Measurements from ENCODE around the gene FEN1.
A peak's percentile ranks its signal among the peaks of the same experiment; 100 is the strongest.

FEN1 gene

DNA sequence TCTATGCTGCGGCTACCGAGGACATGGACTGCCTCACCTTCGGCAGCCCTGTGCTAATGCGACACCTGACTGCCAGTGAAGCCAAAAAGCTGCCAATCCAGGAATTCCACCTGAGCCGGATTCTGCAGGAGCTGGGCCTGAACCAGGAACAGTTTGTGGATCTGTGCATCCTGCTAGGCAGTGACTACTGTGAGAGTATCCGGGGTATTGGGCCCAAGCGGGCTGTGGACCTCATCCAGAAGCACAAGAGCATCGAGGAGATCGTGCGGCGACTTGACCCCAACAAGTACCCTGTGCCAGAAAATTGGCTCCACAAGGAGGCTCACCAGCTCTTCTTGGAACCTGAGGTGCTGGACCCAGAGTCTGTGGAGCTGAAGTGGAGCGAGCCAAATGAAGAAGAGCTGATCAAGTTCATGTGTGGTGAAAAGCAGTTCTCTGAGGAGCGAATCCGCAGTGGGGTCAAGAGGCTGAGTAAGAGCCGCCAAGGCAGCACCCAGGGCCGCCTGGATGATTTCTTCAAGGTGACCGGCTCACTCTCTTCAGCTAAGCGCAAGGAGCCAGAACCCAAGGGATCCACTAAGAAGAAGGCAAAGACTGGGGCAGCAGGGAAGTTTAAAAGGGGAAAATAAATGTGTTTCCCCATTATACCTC lies 3.3 kb downstream of the FEN1 start:
- no peak for DNase-seq

- no peak for DNase-seq
Observed at GRCh38 chr11:61797263-61797944, 4.7 kb downstream of the FEN1 start.

DNA sequence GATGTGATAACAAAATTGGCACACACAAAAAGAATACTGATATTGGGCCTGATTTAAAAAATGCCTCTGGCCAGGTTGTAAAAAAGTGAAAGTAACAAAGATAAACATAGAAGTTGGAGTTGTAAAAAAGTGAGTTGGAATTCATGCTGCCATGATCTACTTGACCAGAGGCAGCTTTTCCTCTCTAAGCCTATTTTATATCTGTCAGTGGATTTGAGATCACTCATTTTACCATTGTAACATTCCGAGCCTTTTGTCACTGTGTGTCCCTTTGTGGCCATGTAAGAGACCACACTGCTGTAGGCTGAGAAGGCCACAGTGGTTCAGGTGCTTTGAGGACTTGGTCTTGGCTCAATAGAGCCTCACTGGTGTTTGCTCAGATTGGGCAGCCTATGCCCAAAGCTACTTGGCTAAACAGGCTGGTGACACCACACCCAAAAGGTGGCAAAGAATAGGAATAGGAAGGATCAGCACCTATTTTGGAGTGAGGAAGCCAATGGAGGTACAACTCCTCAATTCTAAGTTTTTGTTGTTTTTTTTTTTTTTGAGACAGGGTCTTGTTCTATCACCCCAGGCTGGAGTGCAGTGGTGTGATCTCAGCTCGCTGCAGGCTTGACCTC lies 7.1 kb downstream of the FEN1 start:
- DNase-seq: no peak

GRCh38 chr11:61800331-61801281 lies 7.9 kb downstream of the FEN1 start:
- DNase-seq: no peak

GRCh38 chr11:61802605-61803004 lies 9.9 kb downstream of the FEN1 start:
- DNase-seq: no peak

GRCh38 chr11:61803889-61804647 lies 11.4 kb downstream of the FEN1 start:
- DNase-seq: no peak

DNA sequence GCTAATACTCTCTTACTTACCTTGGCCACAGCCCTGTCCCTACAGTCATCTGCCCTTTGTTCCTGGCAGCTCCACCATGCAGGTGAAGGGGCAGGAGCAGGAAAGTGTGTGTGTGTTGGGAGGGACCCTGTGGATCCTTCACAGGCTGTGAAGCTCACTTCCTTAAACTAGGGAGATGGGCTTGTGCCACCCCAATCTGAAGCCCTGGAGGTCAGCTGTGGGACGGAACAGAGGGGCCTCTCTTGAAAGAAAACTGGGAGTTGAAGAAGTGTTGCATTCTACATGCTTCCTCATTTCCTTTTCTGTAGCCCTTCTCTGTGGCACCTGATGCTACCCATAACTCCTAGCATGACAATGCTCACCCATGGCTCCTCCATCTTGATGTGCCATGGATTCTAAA lies 12.4 kb downstream of the FEN1 start:
- DNase-seq: no peak

DNA sequence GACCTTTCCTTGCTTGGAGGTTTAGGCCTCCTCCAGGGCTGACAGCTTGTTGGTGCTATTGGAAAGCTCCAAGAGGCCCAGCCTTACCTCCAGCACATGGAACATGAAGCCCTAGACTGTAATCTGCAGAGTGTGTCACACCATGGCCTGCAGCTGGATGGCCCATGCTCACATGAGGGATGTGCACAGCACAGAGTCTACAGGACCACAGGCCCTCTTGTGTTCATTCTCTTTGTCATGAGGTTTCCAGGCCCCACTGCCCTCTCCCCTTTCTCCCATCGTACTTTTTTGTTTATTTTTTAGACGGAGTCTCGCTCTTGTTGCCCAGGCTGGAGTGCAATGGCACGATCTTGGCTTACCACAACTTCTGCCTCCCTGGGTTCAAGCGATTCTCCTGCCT lies 14.1 kb downstream of the FEN1 start:
- DNase-seq: no peak

DNA sequence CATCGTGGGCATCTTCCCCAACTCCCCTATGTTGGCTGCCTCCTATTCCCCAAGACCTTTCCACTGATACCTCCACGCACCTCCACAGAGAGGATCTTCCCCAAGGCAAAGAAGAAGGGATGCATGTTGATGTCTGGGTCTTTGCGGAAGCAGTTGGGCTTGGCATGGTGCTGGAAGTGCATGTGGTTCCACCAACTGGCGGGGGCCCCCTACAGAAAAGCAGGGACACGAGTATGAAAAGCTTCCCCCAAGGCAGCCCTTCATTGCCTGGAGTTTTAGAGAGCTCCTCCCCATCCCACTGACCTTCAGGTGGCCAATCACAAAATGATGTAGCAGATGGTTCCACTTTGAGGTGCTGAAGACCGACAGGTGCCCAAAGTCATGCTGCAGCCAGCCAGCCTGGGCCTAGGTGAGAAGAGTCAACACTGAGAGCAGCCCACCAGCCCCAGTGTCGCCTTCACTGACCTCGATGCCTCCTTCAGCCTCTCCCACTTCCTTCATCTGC lies 18.0 kb downstream of the FEN1 start:
- no peak for DNase-seq

DNA sequence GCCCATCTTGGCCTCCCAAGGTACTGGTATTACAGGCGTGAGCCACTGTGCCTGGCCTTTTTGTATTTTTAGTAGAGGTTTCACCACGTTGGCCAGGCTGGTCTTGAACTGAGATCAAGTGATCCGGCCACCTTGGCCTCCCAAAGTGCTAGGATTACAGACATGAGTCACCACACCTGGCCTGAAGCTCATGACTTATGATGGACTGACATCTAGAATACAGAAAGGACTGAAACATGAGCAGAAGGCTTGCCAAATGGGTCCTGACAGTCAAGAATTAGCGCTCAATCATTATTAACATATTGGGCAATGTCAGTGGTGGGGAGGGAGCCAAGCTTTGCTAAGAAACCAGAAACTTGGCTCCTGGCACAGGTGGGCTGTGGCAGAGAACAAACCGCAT lies 19.1 kb downstream of the FEN1 start:
- no peak for DNase-seq

- no peak for DNase-seq
Observed at GRCh38 chr11:61812736-61813411, 20.2 kb downstream of the FEN1 start.

DNA sequence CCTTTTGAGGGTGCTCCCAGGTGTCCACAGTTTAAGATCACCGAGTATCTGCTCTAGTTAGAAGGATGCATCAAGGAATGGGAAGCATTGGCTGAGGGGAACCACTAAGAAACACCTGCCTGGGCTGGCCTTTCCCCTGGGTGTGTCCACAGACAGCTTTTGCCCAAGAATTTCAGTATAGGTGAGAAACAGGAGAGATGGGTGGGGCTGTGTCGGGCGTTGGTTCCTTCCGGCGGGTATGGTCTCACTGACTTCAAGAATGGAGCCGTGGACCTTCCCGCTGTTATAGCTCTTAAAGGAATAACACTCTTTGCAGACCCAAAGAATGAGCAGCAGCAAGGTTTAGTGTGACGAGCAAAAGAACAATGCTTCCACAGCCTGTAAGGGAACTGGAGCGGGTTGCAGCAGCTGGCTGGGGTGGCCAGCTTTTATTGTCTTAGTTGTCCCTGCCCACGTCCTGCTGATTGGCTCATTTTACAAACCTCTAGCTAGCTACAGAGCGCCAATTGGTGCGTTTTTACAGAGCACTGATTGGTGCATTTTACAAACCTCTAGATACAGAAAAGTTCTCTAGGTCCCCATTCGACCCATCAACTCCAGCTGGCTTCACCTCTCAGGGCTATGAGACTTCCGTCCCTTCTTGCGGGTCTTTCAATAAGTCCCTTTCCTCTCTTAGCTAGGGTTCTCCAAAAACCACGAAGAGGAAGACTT lies 21.7 kb downstream of the FEN1 start:
- no peak for DNase-seq

DNA sequence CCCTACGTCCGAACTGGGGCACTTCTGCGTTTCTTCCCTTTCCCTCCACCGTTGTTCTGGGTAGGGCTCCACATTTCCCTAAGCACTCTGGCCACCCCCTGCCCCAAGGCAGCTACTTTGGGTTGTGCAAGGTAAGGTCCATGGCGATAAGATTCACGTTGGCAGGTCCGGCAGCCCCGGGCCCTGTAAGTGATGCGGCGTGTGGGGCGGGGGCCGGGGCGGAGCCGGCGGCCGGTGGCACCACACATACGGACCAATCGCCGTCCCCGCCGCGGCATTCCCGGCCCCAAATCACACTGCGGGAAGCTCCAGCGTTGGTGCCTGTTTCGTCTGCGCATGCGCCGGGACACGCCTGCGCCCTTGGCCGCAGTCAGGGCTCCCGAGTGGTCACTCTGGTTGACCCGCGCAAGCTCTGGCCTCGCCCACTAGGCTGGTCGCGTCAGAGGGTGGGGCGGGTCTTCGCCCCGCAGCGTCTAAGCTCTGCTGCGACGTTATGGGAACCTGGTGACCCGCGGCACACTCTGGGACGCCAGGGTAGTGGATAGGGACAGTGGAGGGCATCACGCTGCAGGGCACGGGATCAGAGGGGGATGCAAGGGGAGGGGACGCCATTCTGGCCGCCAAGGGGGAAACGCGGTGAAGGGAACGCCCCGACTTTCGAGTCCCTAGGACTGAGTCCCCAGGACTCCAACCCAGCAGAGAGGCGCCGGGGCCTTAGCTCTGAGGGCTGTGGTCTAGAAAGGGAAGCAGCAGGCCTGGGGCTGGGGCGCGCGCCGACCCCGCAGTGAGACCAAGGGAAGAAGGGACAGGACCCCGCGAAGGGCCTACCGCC lies 22.5 kb downstream of the FEN1 start:
- DNase-seq: peak; percentile 80

- peak; percentile 83 for DNase-seq
Observed at GRCh38 chr11:61815790-61816735, 23.4 kb downstream of the FEN1 start.

DNA sequence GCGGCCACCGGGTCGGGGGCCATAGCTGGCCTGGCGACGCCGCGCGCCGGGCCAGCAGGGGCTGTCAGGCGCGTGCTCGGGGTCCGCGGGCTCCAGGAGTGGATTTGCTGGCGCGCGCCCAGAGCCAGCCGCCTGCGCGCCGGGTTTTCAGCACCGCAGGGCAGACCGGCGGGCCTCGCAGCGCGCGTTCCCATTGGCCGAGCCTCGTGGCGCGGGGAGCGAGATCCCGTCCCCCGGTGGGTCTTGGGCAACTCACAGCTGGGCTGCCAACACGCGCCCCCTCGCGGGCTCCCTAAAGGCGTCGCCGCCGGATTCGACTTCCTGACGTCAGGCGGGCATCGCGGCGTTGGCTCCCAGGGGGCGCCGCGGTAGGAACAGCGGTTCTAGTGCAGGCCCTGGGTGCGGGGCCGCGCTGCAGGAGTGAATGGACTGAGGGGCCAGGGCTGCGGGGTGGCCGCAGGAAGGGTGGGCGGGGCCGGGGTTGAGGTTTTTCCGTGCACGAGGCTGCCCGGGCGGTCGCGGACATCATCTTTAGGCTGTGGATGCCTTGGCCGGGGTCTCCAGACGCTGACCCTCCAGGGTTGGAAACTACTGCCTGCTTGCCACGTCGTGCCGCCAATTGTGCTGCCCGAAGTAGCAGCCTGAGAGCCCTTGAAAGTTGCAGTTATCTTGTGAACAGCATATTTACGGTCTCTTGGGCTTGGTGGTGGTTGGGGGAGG lies 24.2 kb downstream of the FEN1 start, which contains the start of gene FADS1:
FADS1 (minus strand) TSS at position 268 of the 720 bp plus-strand sequence; CDS start at position 194, 74 bp downstream.
- DNase-seq: peak; percentile 90

DNA sequence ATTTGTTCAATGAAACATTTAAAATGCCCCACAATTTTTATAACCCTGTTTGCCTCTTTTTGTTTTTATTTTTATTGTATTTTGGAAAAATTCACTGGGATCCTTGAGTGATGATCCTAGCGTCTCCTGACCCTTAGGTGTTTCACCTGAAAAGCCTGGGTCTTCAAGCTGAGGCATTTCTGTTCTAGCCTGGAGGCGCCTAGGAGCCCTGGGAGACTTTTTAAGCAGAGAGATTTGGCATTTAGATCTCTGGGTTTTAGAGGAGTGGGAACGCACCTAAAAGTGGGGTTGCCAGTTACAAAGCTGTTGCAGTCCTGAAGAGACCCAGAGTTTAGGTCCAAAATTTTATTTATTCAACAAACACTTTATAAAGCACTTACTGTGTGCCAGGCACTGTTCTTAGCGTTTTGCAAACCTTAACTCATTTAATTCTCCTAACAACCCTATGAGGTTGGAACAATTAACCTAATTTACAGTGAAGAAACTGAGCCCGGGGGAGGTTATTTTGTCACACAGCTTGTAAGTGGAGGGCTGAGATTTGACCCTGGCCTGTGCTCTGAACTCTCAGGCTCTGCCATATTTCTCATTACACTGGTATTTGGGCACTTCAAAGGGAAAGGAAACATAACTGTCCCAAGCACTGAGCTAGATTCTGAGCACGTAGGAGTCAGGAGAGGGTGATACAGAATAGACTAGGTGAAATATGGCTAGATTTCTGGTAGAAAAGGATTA lies 24.9 kb downstream of the FEN1 start:
- DNase-seq: no peak

DNA sequence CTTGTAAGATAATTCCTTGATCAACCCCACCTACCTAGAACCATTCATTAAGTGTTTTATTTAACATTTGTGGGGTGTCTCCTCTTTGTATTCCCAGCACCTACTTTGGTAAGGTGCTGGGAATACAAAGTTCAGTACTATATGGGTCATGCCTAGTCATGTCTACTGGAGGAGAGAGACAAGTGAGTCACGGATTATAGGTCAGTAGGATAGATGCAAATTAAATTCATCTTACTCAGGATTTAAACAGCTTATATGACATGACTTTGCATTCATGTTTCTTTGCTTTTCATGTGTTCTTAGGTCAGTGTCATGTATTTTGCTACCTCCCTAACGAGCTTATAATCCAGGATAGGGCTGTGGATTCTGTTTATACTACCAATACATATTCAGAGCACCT lies 27.5 kb downstream of the FEN1 start:
- DNase-seq: no peak
